BLaER1 (cell line): Measurements from ENCODE around the gene MYEOV.
A peak's percentile ranks its signal among the peaks of the same experiment; 100 is the strongest.

Source experiments
- H3K27ac ChIP-seq: shearing (Covaris generic); formaldehyde crosslinking; 2 replicates; pipeline ENCODE4 v1.8.1; 2022
- H3K27me3 ChIP-seq: shearing (Covaris generic); formaldehyde crosslinking; 2 replicates; pipeline ENCODE4 v1.8.1; 2022
- H3K36me3 ChIP-seq: shearing (Covaris generic); formaldehyde crosslinking; 2 replicates; pipeline ENCODE4 v1.8.1; 2022
- H3K4me1 ChIP-seq: shearing (Covaris generic); formaldehyde crosslinking; 2 replicates; pipeline ENCODE4 v1.8.1; 2022
- H3K4me2 ChIP-seq: shearing (Covaris generic); formaldehyde crosslinking; 2 replicates; pipeline ENCODE4 v1.8.1; 2022
- H3K4me3 ChIP-seq: shearing (Covaris generic); formaldehyde crosslinking; 2 replicates; pipeline ENCODE4 v1.8.1; 2022
- H3K9ac ChIP-seq: shearing (Covaris generic); formaldehyde crosslinking; 2 replicates; pipeline ENCODE4 v1.8.1; 2022
- H3K9me3 ChIP-seq: shearing (Covaris generic); formaldehyde crosslinking; 2 replicates; pipeline ENCODE4 v1.8.1; 2022
- H4K20me1 ChIP-seq: shearing (Covaris generic); formaldehyde crosslinking; 2 replicates; pipeline ENCODE4 v1.8.1; 2022
- Cebpa-rat ChIP-seq: shearing (Covaris generic); IDR thresholded peaks from 2 replicates; pipeline ENCODE4 v1.8.1; 2022

The MYEOV gene

GRCh38 chr11:69320756-69321741, 27.1 kb downstream of the MYEOV start:
- no peak for TF ChIP-seq Cebpa-rat
- no peak overlapping the region for H3K9ac ChIP-seq
- no peaks in the 10 kb centered on the region for H3K27me3 ChIP-seq
- H3K4me1 ChIP-seq: no peaks in the 10 kb centered on the region
- no peaks in the 10 kb centered on the region for H4K20me1 ChIP-seq
- H3K4me3 ChIP-seq: no peak overlapping the region
- peaks cover 12% of the 10 kb centered on the region; the same call in 1 of the 2 replicates for H3K9me3 ChIP-seq
- H3K4me2 ChIP-seq: no peak overlapping the region
- H3K36me3 ChIP-seq: no peaks in the 10 kb centered on the region
- no peak overlapping the region for H3K27ac ChIP-seq

DNA sequence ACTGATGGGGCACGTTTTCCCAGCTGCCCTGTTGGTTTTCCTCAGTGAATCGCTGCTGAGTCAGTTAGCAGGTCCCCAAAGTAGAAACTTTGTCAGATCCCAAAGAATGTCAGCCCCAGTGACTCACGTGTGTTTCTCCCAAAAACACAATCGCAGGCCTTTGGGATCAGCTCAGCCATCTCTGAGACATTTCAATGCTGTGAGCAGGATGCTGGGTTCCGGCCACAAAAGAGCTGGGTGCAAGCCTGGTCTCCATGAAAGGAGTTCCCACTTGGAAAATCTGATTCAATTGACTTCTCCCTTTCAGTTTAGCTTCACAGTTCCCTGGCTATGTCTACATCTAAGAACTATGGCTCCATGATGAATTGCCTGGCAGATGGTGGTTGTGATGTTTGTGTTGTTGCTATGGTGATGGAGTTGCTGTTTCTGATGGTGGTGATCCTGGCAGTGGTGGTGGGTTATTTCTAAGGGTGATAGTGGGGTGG, 28.0 kb downstream of the MYEOV start:
- no peaks in the 10 kb centered on the region for H3K4me1 ChIP-seq
- H3K4me3 ChIP-seq: no peak overlapping the region
- H3K27me3 ChIP-seq: no peaks in the 10 kb centered on the region
- no peak overlapping the region for H3K4me2 ChIP-seq
- no peak for TF ChIP-seq Cebpa-rat
- no peak overlapping the region for H3K27ac ChIP-seq
- H3K36me3 ChIP-seq: no peaks in the 10 kb centered on the region
- H3K9me3 ChIP-seq: peaks cover 9% of the 10 kb centered on the region; the same call in 1 of the 2 replicates
- no peaks in the 10 kb centered on the region for H4K20me1 ChIP-seq
- H3K9ac ChIP-seq: no peak overlapping the region

DNA sequence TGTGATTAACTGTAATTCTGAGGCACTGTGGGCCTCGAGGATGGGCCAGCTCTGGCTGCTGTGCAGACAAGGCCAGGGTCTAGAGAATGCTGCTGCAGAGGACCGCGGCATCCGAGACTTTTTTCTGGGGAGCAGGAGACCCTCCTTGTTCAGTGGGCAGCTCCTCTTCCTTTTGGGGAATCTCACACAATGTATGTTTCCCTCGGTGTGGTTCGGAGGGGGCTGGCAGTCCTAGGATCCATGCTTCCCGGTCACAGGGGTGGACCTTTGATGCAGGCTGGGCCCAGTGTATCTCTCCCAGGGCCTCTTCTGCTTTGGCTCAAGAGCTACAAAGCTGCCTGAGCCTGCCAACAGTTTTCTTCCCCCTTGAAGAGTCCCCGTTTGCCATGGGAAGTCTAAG, 31.5 kb downstream of the MYEOV start:
- H3K36me3 ChIP-seq: no peaks in the 10 kb centered on the region
- H3K27ac ChIP-seq: no peak overlapping the region
- H3K9ac ChIP-seq: no peak overlapping the region
- no peak overlapping the region for H3K4me3 ChIP-seq
- no peak for TF ChIP-seq Cebpa-rat
- H4K20me1 ChIP-seq: no peaks in the 10 kb centered on the region
- no peaks in the 10 kb centered on the region for H3K27me3 ChIP-seq
- 0 out of 2 replicates have a peak, but pooled peaks cover 4% of the 10 kb centered on the region for H3K9me3 ChIP-seq
- no peak overlapping the region for H3K4me2 ChIP-seq
- H3K4me1 ChIP-seq: no peaks in the 10 kb centered on the region

- H3K36me3 ChIP-seq: no peaks in the 10 kb centered on the region
- no peak overlapping the region for H3K4me2 ChIP-seq
- no peak overlapping the region for H3K4me3 ChIP-seq
- H3K27ac ChIP-seq: no peak overlapping the region
- H3K4me1 ChIP-seq: no peaks in the 10 kb centered on the region
- TF ChIP-seq Cebpa-rat: no peak
- H3K9ac ChIP-seq: no peak overlapping the region
- no peaks in the 10 kb centered on the region for H4K20me1 ChIP-seq
- H3K9me3 ChIP-seq: 0 out of 2 replicates have a peak, but pooled peaks cover 4% of the 10 kb centered on the region
- no peaks in the 10 kb centered on the region for H3K27me3 ChIP-seq
Observed at GRCh38 chr11:69326622-69327219, 32.8 kb downstream of the MYEOV start.

DNA sequence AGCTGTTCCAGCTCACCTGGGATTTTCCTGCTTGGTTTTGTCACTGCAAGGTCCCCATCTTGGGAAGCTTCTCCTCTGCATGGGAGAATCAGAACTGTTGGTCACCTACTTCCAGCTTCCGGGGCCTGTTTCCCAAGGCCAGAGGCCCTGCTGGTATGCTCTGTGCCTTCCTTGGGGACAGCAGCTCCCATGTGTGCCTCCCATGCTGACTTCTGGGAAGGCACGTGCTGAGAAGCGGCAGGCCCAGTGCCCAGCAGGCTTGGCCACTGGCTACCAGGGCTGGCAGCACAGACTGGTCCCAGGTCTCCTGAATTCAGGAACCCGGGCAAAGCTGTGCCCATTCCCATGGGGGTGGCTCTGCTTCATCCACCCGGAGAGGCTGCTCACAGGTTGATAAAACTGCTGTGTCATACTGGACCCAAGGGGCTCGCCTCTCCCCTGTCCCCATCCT, 33.8 kb downstream of the MYEOV start:
- TF ChIP-seq Cebpa-rat: no peak
- no peaks in the 10 kb centered on the region for H4K20me1 ChIP-seq
- no peak overlapping the region for H3K9ac ChIP-seq
- no peaks in the 10 kb centered on the region for H3K36me3 ChIP-seq
- H3K9me3 ChIP-seq: peaks cover 4% of the 10 kb centered on the region; the same call in 1 of the 2 replicates
- no peaks in the 10 kb centered on the region for H3K4me1 ChIP-seq
- H3K27me3 ChIP-seq: no peaks in the 10 kb centered on the region
- no peak overlapping the region for H3K4me3 ChIP-seq
- H3K27ac ChIP-seq: 0 out of 2 replicates have a peak overlapping the region, but pooled peaks have one; percentile 19
- no peak overlapping the region for H3K4me2 ChIP-seq

DNA sequence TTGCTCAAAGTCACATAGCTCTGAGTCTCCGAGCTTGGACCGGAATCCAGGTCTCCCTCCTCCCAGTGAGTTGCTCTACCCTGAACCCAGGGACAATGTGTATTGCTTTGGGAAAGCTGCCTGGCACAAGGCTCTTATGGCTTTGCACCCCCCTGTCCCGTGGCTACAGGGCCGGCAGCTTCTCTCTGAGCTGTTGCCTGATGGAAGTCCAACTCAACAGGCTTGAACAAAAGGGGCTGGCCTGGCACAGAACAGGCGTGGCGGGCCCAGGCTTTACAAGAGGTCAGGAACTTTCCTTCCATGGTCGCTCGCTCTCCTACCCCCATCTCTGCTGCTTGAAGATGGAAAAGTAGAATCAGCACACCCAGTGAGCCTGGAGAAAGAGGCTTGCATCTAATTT, 34.3 kb downstream of the MYEOV start:
- Histone ChIP-seq H3K9ac (no peak overlapping the region), H3K9me3 (peaks cover 4% of the 10 kb centered on the region; the same call in 1 of the 2 replicates), H3K27ac (no peak overlapping the region), H3K4me2 (no peak overlapping the region), H3K36me3 (no peaks in the 10 kb centered on the region), H4K20me1 (no peaks in the 10 kb centered on the region), H3K4me1 (no peaks in the 10 kb centered on the region), H3K4me3 (no peak overlapping the region), H3K27me3 (no peaks in the 10 kb centered on the region)
- TF ChIP-seq Cebpa-rat: no peak

- H3K36me3 ChIP-seq: no peaks in the 10 kb centered on the region
- no peak for TF ChIP-seq Cebpa-rat
Observed at GRCh38 chr11:69329581-69329980, 35.6 kb downstream of the MYEOV start.

GRCh38 chr11:69330330-69330729, 36.4 kb downstream of the MYEOV start:
- no peak for TF ChIP-seq Cebpa-rat
- no peaks in the 10 kb centered on the region for H3K27me3 ChIP-seq

More at GRCh38 chr11:69329581-69329980, 35.6 kb downstream of the MYEOV start:
- H3K4me1 ChIP-seq: peaks cover 5% of the 10 kb centered on the region
- H3K9ac ChIP-seq: no peak overlapping the region
- no peaks in the 10 kb centered on the region for H4K20me1 ChIP-seq
- H3K27ac ChIP-seq: no peak overlapping the region
- no peaks in the 10 kb centered on the region; the same call in 1 of the 2 replicates for H3K9me3 ChIP-seq
- no peak overlapping the region for H3K4me2 ChIP-seq
- no peaks in the 10 kb centered on the region for H3K27me3 ChIP-seq
- no peak overlapping the region for H3K4me3 ChIP-seq

GRCh38 chr11:69333149-69333710, 39.3 kb downstream of the MYEOV start:
- Histone ChIP-seq H3K4me1 (peaks cover 35% of the 10 kb centered on the region), H3K27ac (no peak overlapping the region), H3K36me3 (no peaks in the 10 kb centered on the region), H3K27me3 (no peaks in the 10 kb centered on the region), H3K9me3 (no peaks in the 10 kb centered on the region; the same call in 1 of the 2 replicates), H3K9ac (no peak overlapping the region), H3K4me2 (no peak overlapping the region), H4K20me1 (no peaks in the 10 kb centered on the region), H3K4me3 (no peak overlapping the region)
- TF ChIP-seq Cebpa-rat: no peak

More at GRCh38 chr11:69330330-69330729, 36.4 kb downstream of the MYEOV start:
- no peaks in the 10 kb centered on the region for H4K20me1 ChIP-seq
- no peak overlapping the region for H3K4me2 ChIP-seq
- H3K27ac ChIP-seq: no peak overlapping the region
- no peaks in the 10 kb centered on the region for H3K36me3 ChIP-seq
- H3K9ac ChIP-seq: no peak overlapping the region
- peaks cover 11% of the 10 kb centered on the region for H3K4me1 ChIP-seq
- H3K4me3 ChIP-seq: no peak overlapping the region
- no peaks in the 10 kb centered on the region; the same call in 1 of the 2 replicates for H3K9me3 ChIP-seq
